GM21390 (cell line): ENCODE data around the gene PPP6R1.

Source experiments
- ATAC-seq: cut with Tn5 transposase; IDR thresholded peaks from one replicate; pipeline ENCODE4 v1.9.1; 2021; ENCODE audit not compliant: unreplicated experiment

The PPP6R1 gene

DNA sequence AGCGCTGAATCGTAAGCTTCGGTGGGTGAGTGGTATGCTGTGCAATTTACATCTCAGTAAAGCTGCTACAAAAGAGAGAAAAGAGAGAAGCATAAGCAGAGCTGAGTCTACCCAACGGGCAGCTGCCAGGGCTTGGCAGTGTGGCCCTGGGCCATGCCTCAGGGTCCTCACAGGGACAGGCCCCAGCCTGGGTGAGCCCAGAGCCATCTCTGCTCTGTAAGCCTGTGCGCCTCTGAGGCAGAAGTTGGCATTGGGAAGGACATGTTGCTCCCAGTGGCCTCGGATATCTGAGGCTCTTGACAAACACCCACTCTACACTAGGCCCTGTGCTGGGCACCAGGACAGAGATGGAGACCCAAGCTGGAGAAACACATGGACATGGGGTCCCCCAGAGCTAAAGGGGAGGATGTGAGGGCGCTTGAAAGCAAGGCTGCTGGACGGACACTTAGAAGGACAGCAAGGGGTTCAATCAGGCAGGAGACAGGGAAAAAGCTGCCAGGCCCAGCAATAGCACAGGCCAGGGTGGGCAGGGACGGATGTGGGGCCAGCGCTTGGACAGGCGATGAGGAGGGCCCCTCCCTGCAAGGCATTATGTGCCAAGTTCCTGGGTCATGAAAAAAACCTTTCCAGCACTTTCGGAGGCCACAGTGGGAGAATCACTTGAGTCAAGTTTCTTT, 14.7 kb downstream of the PPP6R1 start:
- no peak for ATAC-seq

DNA sequence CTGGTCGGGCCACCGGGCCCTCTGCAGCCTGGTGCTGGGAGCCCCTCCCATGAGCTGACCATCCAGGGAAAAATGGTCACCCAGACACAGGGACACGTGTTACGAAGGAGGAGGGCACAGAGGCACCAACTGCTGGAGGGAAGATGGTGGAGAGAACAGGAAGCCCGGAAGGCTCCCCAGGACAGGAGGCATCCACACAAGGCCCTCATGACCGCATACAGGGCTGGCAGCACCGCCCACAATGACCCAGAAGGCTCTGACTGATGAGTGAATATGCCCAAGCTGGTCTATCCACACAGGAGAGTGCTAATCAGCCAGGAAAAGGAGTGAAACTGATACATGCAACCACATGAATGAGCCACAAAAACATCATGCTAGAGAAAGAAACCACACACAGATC, 16.3 kb downstream of the PPP6R1 start:
- no peak for ATAC-seq

DNA sequence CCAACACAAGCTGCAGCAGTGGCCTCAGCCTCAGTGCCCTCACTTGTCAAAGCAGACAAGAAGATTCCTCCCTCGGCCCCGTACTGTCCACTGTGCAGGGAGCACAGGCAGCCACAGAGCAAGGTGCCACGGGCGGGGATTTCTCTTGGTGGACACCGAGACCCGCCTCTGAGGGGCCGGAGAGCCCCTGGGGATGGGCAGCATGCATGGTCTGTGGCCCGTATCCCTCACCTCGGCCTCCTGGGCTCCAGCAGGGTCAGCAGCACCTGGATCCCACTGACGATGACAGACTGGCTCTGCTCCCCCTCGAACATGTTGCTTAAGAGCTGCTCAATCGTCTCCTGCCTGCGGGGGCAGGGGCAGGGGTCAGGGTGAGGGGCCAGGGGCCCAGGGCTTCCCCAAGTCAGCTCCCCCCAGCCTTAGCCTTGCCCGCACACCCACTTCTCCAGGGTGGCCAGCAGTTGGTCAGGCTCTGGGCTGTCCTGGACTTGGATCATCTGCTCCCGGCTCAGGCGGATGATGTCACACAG, 16.8 kb downstream of the PPP6R1 start:
- no peak for ATAC-seq

DNA sequence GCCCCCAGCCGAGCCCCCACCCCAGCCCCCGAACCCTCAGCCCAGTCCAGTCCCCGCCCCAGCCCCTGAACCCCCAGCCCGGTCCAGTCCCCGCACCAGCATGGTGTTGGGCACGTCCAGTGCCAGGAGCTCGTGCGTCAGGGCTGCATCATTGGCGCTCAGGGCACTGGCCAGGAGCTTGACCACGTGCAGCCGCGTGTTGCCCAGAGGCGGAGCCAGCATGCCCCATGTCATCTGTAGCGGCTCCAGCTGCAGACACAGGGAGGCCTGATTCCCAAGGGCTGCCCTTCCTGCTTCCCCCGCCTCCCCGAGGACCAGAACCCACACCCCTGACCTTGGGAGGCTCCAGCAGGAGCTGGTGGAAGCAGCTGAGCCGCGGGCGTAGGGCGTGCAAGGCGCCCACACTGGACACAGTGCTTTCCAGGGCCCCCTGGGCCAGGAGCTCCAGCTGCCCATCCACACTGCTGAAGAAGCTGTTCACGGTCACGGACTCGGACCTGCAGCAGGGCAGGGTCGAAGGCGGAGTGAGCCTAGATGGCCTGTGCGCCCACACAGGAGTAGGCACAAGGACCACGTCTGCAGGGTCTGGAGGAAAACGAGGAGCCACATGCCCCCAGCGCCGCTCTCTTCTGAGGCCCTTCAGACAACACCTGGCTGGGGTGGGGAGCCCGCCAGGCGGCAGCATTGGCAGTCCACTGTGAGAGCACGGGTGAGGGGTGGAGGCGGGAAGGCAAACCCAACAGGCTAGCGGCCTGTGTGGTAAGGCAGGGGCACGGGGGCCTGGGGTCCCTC, 17.5 kb downstream of the PPP6R1 start:
- no peak for ATAC-seq

DNA sequence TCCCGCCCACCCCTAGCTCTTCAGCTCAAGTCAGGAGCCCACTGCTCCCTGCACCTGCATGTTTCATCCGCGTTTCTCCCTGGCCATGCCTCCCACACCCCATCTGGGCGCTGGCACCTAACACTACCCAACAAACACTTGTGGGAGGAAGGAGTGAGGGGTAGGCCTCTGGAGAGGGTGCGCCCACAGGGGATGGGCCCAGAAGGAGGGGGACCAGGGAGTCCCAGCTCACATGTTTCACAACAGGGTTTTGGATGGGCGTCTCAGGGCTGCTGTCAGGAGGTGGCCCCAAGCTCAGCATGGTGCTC, 18.1 kb downstream of the PPP6R1 start:
- no peak for ATAC-seq

DNA sequence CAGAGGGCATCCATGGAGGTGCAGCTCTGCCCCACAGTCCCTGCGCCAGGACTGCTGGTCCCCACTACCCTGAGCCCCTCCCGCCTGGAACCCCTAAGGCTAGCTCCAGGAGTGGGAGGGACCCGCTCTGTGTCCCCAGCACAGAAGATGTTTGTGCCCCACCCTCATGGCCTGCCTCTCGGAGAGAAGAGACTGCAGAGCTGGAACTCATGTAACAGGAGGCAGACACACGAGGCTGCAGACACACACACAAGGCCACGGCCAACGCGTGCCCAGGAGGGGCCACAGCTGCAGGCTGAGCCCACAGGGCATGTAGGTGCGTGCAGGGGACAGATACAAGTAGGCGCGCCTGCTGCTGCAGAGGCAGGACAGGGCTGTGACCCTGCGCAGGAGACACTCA, 19.8 kb downstream of the PPP6R1 start:
- no peak for ATAC-seq

DNA sequence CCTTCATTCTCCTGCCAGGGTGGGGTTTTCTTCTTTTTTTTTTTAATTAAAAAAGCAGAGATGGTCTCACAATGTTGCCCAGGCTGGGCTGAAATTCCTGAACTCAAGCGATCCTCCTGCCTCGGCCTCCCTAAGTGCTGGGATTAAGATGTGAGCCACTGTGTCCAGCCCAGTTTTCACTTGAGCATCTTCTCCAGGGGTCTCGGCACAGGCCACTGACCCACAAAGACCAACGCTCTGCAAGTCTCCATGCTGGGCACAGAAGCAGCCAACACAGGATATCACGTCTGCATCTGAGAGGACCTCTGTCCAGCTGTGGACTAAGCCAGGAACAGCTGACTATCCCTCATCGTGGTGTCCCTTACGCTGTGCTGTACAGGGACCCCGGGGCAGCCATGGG, 20.8 kb downstream of the PPP6R1 start:
- no peak for ATAC-seq

DNA sequence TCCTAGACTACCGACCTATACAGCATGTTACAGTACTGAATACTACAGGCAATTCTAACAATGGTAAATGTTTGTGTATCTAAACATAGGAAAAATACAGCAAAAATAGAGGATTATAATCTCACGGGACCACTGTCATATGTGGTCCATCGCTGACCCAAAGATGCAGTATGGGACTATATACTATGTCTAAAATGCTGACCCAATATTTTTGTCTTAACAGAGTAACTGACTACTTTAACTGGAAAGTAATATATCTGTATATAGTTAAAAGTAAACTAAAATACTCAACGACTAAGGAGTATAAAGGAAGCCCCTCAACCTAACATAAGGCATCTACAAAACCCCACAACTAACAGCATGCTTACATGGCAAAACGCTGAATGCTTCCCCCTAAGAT, 25.8 kb downstream of the PPP6R1 start:
- no peak for ATAC-seq

DNA sequence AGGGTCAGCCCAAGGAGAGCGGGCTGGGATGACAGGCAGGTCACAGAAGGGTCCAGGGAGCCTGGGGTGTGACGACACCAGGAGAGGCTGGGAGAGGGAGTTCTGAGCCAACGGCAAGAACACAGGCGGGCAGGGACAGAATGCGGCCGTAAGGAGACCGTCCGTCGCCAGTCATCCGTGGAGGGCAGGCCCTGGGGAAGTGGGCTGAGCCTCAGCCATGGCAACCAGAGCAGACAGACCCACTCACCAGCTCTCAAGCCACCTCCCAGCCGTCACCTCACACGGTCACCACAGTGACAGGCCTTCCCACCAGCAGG, 26.6 kb downstream of the PPP6R1 start:
- no peak for ATAC-seq

DNA sequence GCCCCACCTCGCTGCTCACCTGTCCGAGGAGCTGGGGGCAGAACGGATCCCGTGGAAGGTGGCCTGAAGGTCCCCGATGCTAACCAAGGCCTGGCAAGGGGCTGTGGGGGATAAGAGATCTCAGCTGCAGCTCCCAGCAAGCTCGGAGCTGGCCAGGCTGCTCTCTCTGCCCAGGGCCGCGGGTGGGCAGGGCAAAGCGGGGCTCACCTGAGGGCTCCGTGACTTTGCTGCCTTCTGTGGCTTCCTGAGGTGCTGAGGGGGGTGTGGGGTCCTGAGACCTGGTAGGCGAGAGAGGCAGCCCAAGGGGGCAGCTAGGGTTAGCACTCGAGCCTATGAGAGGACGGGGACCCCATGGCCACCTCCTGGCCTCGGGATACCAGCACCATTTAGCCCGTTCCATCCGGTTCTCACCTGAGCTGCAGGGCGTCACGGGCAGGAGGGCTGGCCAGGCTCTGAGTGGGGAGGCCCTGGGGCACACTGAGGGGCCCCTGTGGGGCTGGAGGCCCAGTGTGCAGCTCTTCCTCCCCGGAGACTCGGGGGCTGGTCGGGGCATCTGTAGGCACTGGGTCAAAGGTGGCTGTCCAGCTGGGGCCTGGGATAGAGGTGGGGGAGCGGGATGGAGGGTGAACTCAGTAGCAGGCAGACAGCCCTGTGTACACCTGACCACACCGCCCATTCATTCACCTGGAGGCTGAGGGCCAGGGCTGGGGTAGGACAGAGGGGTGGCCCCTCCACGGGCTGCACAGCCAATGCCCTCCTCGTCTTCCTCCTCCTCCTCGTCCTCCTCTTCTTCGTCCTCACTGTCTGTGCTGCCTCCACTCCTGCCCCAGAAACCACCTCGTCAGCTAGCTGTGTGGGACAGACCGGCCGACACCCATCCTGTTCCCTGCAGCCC, 27.2 kb downstream of the PPP6R1 start:
- ATAC-seq, result no peak

DNA sequence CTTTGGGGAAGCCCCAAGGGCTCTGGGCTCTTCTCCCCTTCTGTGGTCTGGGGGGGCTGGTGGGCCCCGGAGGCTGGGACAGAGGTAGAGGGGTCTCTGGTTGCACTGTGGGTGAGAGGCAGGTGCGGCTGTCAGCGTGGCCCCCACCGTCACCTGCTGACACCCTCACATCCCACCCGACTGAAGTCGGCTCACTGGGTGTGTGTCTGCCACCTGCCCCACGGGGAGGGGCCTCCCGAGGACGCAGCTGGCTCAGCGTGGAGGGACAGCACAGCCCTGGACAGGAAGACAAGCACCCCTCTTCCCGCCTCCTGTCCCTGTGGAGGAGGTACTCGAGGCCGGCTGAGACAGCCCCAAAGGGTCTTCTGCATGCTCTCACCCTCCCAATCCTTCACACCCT, 28.0 kb downstream of the PPP6R1 start:
- no peak for ATAC-seq

DNA sequence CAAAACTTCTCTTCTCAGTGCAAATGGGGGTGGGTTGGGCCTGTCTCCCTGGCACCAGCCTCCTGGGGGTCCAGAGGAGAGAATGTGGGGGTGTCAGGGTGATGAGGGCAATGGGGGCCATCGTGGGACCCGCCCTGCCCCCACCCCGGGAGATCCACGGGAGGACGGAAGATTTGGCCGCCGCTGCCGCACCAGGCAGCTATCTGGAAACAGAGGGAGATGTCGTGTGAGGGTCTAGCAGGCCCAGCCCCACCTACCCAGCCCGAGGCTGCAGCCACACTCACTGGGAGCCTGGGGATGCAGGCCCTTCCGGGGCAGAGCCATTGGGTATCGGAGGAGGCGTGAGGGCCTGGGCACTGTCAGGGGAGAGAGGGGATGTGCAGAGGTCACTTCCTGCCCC, 28.5 kb downstream of the PPP6R1 start:
- ATAC-seq, result no peak

DNA sequence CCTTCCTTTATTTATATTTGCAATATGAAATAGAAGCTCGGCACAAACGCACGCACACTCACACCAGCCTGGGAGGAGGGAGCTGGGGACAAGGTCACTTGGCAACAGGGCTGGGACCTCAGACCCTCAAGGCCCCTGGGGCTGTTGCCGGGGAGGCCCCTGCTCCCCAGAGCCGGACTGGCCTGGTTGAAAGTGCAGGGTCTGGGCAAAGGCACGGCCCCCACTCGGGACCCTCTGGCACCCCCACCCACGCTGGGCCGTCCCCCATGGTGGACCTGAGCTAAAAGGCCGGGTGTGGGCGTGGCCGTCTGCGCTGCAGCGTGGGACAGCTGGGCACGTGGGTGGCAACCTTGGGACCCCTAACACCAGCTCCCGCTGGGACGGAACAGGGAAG, 29.0 kb downstream of the PPP6R1 start:
- no peak for ATAC-seq

DNA sequence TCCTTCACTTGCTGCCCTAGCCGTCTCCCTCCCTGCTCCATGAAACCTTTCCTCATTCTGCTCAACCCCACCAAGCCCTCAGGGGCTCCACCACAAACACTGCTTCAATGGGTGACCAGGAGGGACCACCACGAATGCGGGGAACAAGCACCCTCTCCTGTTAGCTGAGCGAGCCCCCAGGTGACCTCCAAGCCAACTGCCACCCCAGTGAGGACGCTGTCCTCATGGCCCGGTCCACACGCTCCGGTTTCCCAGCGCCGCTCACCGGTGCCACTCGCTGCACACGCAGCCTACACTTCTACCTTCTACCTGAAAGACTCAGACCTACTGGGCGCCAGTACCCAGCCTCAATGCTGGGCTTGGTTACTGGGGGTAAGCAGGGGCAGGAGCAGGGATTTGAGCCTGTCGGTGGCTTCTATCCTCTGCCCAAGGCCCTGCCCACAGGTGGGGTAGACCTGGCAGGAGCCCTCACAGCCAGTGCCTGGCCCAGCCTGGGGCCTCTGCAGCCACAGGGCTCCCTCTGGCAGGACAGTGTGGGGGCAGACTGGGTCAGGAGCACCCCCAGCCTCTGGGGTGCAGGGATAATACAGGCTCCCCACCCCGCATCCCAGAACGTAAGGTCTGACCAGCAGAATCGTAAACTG, 29.6 kb downstream of the PPP6R1 start:
- ATAC-seq, result no peak

DNA sequence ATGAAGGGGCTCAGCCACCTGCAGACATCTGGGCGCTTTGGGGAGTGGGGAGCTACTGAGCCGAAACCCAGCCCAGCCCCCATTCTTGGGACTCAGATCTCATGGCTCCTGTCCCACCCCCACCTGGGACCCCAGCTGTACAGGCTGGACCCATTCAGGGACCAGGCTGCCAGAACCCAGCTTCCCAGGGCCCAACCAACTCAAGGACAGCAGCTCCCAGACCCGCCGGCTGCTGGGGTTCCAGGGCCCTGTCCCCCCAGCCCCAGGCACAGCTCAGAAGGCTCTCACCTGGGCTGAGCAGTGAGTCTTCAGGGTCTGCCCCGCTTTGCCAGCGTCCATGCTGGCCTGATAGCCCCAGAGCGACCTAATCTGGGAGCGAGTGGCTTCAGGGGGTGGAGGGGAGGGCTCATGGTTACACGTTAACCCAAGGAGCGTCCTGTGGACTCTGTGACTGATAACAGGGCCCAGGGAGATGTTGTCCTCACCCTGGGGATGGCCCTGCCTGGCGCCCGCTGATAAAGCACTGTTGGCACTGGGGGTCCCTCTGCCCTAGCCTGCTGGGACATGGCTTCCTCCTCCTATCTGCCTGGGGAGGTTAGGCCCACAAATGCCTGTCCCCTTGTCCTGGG, 30.3 kb downstream of the PPP6R1 start, which contains the start of gene TMEM86B:
Gene TMEM86B (minus strand): TSS at position 361 of the 629 bp plus-strand sequence. CDS start 22 bp downstream, at position 339.
- no peak for ATAC-seq

DNA sequence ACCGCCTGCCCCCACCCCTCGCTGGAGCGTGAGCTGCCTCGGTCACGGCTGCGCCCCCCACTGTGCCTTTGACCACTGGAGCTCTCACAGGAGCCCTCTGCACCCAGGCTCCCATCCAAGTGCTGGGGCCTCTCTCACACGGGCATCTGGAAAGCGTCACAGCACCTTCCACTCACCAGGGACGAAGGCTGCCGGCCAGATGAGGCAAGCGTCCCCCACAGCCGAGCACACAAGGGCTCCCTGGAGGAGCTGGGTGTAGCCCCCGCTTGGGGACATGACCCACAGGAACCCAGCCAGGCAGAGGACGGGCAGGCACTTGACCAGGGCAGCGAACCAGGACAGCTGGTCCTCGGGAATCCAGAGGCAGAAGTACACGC, 30.8 kb downstream of the PPP6R1 start:
- ATAC-seq, result no peak

DNA sequence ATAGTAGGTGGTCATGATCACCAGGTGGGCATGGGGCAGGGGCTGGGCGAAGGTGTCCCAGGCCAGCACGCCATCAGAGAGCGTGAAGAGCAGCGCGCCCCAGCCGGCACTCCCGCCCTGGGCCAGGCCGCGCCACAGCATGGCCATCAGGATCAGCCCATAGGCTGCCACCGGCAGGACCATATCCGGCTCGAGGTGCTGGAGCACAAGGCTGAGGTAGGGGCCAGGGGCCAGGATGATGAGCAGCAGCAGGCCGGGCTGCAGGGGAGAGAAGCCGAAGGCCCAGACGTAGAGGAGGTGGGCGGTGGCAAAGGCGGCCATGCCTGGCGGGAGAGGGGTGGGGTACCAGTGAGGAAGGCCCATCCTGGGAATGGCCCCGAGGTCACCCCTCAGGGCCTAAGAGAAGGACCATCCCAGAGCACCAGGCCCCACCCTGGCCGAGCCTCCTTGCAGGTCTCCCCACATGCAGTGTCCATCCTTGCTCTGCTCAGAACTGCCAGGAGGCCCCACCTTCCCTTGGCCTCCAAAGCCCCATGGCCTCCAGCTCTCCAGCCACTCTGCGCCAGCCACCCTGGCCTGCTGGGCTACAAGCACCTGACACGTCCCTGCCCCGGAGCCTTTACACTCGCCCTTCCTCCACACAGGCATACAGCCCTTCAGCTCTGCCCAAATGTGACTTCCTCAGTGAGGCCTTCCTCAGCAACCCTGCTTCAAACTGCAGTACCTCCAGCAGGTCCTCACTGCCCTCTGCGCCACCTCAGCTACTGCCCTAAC, 31.4 kb downstream of the PPP6R1 start:
- ATAC-seq, result no peak

DNA sequence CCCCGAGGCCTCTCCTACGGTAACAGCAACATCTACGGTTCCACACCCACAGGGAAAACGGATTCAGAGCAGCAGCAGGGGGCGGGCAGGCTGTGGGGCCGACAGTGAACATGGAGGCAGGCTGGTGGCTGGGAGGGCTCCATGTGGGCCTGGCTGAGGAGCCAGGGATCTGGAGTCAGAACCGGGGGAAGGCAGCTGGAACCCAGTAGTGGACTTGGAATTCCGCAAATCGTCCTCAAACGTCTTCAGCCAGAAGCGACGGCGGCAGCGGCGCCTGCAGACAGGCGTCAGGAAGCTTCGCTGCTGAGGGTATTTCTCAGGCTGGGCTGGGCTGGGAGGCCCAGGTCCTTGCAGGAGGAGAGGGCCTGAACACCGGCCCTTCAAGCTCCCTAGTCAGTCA, 32.0 kb downstream of the PPP6R1 start:
- no peak for ATAC-seq

DNA sequence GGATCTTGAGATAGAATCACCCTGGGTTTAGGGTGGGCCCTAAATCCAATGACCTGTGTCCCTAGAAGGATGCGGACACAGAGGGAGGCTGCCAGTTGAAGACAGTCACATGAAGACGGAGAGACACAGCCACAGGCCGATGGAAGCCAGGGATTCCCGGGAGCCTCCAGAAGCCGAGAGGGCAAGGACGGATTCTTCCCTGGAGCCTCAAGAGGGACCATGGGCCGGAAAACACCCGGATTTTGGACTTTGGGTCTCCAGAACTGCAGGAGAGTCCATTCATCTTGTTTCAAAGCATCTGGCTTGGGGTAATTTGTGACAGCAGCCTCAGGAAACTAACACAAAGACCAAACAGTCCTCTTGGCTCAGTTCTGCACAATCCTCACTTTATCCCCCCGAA, 32.5 kb downstream of the PPP6R1 start:
- ATAC-seq, result no peak

DNA sequence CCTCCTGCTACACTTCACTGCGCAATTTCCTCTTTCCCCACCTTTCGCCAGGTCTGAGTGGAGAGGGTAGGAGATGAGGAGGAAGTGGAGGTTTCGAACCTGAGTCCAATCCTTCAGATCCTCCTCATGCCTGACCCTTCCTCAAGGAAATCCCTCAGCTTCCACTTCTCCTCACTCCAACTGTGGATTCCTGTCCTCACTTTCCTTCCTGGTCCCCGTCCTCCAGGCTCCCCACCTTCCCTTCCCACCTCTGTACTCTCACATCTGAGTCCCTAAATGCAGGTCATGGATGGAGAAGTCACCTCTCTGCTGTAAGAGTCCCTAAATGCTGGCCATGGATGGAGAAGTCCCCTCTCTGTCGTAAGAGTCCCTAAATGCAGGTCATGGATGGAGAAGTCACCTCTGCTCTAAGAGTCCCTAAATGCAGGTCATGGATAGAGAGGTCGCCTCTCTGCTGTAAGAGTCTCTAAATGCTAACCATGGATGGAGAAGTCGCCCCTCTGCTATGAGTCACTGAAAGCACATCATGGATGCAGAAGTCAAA, 33.3 kb downstream of the PPP6R1 start:
- ATAC-seq, result no peak
